Left colon (tissue), 2 donors: ENCODE measurements around the gene FAM120AOS. TPM values are rescaled to one million over a fixed set of nuclear protein-coding genes. Genes with fewer than 3 reads are reported as not detected.

ENCODE experiments used
- ATAC-seq: fragments of 200-7000 bp; cut with Tn5 transposase; one replicate; pipeline ENCODE4 v1.9.1; 2020; ENCODE audit warnings: mild to moderate bottlenecking, moderate library complexity
- DNase-seq, 2 donors: peaks; one replicate each; pipeline ENCODE4 v3.0.0-alpha.2; 2020
- intact Hi-C, 2 donors: fragments of 100-400 bp; cut with DNase I in 1 of 2; cut with micrococcal nuclease in 1 of 2; formaldehyde crosslinking; loops; one replicate each; pipeline versions ENCODE4 v1.11.2 to v1.14.0; 2022; cut with DNase I, micrococcal nuclease
- long read RNA-seq: library from polyadenylated mRNA; unstranded; transcript quantifications from one replicate; pipeline ENCODE4 v2.0.0, GENCODE V29; 2021
- total RNA-seq, 2 donors: library from RNA; stranded (reverse); fragmentation: NEBNext Ultra II Directional; extraction: Animal tissue kit (Norgen Biotek cat#: 25700); gene quantifications; one replicate each; pipeline ENCODE4 v1.2.1, GENCODE V29; 2021
- donor health status: DM: no; HTN: no; CAD: no.
- donor health status: DM: yes; HTN: yes; CAD: no.

Gene FAM120AOS
- total RNA-seq = 10 to 100 TPM; 65.8 to 93.3 TPM
- long read RNA-seq, full-length matches to known transcripts = 157 of 185 reads
- long read RNA-seq, partial matches to known transcripts = 1 of 185 reads
- long read RNA-seq, other reads (novel, unspliced or antisense) = 27 of 185 reads

DNA sequence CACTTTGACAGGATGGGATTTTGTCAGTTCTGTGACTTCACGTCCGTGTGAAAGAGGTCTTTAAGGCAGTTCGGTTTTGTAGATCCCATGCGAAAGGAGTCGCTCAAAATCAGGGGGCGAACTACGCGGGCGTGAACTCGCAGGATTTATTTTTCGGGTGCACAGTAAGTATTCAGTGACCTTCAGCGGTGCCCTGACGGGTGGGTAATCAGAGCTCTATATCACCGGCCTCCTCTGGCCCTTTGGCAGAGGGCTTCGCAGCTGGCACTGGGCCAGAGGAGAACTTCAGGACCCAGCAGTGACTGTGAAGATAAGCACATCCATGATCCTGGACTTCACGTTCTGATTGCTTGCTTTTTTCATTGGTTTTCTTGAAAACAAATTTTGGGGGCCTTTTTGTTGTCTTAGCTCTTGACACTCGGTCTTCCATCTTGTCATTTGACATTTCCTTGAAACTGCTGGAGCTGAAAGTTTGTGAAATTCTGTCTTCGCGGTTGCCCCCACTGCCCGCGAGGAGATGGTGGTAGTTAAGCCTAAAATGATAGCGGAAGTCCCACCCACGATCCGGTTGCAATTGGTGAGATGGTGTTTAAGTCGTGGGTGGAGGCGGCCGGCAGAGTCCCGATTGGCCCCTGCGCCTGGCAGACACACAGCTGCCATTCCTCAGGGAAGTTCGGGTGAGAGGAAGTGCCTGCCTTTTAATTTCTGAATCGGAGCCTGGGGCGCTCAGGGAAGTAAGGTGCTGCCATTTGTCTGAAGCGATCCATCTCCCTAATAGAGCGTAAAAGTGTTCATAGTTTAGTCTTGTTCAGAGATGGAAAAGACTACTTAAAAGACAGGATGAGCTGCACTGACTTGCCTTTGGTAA lies at the start of gene FAM120AOS:
TSS of gene FAM120AOS (minus strand) at position 535 of the 868 bp plus-strand sequence. CDS start 872 bp downstream, outside the sequence.
- intact Hi-C loops = loop anchor here in 1 of 2 donors (5.0 to 10.0 kb wide), 2 partner anchors 52 to 114 kb away; no protein-coding TSS in a partner anchor
- ATAC-seq (peak; percentile 70), DNase-seq (peak; percentile 92 to 95)

DNA sequence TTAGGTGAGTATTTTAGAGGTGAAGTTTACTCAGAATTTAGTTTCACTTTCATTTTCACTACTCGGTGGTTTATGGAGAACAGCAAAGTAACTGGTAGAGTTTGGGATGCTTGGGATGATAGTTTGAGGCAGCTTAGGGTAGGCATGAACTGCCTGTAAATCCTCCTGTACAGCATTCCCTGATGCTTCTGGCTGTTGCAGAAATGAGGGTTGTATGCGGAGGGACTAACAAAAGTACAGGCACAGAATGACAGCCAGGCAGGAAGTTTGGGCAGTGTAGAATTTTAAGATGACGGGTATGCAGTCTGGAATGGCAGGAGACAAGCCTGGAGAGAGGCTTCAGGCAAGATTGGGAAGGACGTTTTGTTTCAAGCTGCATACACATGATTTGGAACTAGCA lies 48.0 kb upstream of the FAM120AOS start:
- DNase-seq = no peak
- intact Hi-C loops = loop anchor here in 1 of 2 donors (10.0 kb wide), 1 partner anchor 47 kb away; the partner anchor contains the start of genes FAM120A and FAM120AOS
- ATAC-seq = peak; percentile 30

DNA sequence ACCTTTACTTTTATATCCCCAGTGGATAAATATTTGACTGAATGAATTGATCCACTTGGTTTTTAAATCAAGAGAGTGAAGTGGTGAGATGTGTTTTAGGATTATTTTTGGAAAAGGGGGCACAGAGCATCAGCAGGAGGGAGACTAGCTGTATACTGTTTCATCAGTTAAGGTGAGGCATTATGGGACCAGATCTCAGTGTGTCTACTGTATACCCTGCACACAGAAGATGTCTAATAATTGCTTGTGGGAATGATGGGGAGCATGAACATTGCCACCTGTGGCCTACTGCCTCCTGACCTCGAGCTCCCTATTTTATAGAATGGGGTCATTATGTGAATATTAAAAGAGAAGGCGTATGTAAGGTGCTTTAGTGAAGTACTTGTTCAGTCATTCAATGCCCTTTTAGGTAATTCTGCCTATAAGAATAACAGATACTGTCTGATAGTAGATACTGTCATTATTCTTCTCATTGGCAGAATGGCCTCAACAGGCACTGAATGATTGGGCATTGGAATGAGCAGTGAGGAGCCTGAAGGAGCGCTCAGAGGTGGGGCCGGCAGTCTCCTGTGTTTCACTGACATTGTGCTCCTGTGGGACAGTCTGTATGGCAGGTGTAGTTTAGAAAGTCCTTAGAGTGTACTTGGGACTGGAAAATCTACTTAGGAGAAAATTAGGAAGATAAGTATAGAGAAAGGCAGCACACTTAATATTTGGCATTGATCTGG lies 47.4 kb upstream of the FAM120AOS start:
- intact Hi-C loops = loop anchor here in 1 of 2 donors (10.0 kb wide), 1 partner anchor 46 kb away; the partner anchor contains the start of genes FAM120A and FAM120AOS
- DNase-seq (no peak), ATAC-seq (no peak)

DNA sequence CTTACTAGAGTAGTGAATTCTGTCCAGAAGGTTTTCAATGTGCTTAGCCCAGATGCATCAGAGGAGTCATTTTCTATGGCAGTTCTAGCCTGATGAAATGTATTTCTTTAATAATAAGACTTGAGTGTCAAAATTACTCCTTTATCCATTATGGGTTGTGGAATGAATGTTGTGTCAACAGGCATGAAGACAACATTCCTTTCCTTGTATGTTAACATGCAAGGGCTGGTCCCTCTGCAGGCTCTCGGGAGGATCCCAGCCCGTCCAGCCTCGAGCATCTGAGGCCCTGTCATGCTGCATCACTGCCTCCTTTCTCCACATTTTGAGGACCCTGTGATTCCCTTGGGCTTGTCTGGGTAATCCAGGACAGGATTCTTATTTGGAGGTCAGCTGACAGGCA lies 42.9 kb upstream of the FAM120AOS start:
- no peak for ATAC-seq

DNA sequence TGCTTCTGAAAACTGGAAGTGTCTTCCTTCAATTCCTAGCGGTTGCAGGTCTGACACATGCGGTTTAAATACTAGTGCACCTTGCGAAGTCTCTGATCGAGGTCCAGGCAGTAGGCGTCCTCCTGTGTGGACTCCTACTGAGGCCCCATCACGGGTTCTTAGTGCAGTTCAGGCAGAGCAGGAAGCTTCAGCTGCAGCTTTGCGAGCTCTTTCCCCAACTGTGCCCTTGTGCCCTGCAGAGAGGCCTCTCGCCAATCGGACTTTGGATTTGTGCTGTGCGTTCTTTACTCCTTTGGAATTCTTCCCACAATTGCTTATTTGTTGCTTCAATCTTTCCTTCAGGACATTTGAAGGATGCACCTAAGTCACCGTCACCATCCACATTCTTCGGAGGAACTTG lies 40.6 kb upstream of the FAM120AOS start:
- ATAC-seq = peak; percentile 44
- no peak for DNase-seq
- intact Hi-C loops = no loop called here

More for the DNA sequence above, 42.9 kb upstream of the FAM120AOS start:
- intact Hi-C loops = no loop called here
- no peak for DNase-seq

DNA sequence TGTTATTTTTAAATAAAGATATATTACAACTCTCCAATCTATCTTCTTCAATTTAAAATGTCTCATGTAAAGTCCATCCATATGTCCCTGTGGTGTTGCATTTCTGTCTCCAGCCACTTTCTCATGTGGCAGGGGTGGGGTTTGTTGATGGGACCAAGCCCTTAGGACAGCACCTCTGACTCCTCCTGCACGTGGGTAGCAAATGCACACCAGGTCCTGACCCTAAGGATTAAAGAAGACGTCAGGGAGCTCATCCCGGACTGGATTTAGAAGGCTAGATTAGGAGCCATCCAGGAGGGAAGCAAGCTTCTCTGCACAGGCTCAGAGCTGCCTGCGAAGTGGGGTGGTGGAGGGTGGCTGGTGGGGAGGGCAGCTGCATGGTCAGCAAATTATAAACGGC lies 38.9 kb upstream of the FAM120AOS start:
- no peak for DNase-seq
- intact Hi-C loops = no loop called here
- ATAC-seq = no peak

DNA sequence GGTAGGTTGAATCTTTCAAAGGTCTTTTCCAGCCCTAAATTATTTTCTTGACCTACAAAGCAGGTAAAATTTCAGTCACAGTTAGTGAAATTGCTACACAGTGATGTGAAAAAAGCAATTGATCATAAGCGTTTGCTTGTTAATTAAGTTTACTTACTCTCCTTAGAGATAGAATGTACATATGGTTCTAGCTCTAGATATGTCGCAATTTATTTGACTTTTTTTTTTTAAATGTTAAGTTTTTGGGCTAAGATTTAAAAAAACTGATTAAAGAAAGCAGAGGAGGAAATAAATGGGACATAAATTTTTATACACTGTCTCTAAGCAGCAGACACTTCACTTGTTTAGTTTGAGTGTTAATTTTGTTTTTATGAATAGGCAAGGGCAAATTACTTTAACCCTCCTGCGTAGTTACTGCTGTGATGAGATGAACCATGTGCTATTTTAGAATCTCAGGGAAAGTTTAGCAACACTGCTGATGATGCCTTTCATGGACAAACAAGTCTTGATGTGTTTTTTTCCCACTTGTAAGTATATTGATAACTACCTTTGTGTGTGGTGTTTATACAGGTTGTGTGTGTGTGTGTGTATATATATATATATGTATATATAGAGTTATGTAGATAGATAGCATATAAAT lies 38.3 kb upstream of the FAM120AOS start:
- intact Hi-C loops = no loop called here
- no peak for ATAC-seq
- DNase-seq = no peak

DNA sequence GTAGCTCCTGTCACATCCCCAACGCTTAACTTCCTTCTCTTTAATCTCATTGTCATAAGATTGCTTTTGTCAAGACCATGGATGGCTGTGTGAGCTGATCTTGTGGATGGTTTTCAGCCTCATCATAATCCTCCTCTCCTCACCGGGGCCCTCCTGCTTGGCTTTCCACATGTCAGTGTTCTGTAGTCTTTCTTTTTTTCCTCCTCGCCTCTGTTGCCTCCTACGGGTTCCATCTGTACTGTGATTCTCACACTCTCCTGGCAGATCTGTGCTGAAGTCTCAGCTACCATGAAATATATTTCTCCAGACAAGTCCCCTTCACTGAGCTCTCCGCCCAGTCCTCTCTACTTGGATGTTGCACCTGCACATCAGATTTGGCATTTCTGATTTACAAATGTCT lies 34.9 kb upstream of the FAM120AOS start:
- intact Hi-C loops = no loop called here
- DNase-seq (no peak), ATAC-seq (no peak)

DNA sequence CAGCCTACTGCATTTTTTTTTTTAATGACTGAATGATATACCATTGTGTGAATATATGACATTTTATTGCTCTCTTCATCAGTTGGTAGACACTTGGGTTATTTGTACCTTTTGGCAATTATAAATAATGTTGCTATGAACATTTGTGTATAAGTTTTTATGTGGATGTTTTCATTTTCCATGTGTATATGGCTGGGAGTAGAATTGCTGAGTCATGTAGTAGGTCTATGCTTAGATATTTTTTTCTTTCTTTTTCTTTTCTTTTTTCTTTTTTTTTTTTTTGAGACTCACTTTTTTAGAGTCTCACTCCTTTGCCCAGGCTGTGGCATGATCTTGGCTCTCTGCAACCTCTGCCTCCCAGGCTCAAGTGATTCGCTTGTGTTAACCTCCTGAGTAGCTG lies 32.9 kb upstream of the FAM120AOS start:
- intact Hi-C loops = no loop called here
- no peak for DNase-seq
- peak; percentile 10 for ATAC-seq

DNA sequence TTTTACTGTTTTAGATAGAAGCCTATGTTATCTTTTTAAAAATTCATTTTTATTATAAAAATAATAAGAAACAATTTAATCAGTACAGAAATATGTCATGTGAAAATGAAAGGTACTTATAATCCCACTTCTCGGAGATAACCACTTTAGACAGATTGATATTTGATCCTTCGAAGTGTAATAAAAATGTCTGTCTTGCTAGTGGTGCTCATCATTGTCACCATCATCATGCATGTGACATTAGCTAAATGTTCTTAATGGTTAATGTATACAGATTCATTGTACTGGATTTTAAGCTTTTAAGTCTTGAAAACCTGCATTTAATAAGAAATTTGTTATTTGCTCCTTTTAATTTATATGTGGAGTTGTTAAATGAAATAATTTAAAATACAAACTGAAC lies 30.1 kb upstream of the FAM120AOS start:
- DNase-seq (no peak), ATAC-seq (no peak)
- intact Hi-C loops = no loop called here

DNA sequence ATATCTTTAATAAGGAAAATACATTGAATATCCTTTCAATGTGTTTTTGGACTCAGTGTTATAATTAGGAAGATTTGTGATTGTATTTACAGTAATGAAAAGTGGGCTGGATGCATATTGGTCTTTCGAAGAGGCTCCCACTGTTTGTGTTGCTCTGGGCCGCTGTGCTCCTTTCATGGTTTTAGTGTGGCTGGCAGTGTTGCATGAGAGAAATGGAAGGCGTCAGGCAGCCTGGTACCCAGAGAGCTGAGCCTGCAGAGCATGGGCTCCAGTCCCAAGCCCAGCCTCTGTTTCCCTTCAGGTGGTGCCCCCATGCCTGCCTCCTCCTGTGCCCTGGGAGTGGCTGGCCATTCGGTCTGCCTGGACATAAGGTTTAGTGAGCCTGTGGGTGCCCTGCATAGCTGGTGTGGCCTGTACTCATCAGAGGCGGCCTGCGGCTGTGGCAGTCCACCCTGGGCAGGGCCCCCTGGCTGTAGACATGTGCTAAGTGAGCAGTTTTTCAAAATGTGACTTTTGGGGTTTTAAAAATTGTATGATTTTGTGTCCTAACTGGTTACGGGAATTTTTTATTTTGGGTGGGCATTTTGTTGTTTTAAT lies 27.4 kb upstream of the FAM120AOS start:
- ATAC-seq (no peak), DNase-seq (no peak)
- intact Hi-C loops = no loop called here

DNA sequence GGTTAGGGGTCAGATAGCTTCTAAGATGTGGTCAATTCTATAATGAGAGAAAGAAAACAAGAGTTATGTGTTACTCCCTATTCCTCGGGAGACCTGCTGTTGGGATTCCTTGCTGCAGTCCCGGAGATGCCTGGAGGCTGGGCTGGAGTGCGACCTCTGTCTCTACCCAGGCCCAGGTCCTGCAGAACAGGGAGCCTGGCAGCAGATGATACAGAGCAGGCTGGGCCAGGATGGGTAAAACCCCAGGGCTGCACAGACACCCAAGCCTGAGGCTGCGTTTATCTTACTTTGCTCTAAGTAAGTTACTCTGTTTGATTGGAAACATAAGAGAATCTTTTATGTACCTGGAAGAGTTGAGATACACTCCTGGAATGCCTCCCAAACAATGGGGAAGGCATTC lies 26.9 kb upstream of the FAM120AOS start:
- intact Hi-C loops = no loop called here
- ATAC-seq (no peak), DNase-seq (no peak)

DNA sequence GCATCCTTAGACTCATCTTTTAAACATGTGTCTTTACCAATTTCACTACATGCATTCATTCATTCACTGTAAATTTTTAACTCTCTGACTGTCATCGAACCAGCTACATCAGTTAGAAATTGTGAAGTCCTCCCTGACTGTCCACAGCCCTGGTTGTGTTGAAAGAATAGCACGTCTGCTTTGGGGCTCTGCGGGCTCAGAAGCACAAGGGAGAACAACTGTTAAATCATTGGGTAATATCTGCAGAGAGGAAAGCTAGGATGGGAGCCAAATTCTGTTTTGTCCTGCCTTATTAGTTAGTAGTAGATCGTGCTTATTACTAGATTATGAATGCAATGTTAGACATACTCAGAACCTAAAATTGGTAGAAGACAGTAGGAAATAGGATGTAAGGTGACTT lies 26.3 kb upstream of the FAM120AOS start:
- ATAC-seq = no peak
- DNase-seq = no peak
- intact Hi-C loops = no loop called here

DNA sequence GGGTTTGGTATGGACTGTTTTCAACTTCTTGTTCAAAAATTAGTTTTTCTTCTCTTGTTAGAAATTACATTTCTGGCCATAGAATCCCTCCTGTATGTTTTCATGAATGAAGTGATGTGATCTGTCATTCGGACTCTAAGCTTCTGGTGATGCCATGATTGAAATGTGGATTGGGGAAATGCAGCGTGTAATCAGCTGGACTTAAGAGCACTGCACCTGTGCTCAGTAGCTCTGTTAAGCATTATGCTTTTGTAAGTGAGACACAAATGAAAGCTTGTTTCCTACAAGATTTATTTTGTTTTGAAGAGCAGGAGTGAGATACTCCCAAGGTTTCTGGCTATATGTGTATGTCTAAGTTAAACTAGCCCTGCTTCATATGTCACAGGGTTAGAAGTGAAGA lies 24.0 kb upstream of the FAM120AOS start:
- peak; percentile 56 for ATAC-seq
- DNase-seq = no peak
- intact Hi-C loops = no loop called here

DNA sequence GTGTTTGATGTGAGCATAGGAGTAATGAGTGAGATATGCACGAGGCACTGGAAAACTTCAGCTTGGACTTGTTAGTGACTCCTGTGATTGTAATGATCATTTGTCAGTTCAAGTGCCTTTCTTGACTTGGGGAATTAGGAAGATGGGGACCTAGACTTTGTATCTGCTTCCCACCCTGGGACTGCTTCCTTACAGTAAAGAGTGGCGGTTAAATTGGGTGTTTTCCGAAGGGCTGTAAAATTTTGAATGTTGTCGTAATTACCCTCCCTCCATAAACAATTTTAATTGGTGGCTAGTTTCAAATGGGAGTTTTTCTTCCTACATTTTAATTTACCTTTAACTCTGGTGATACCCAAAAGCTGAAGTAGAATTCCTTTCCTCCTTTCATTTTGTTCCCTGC lies 23.5 kb upstream of the FAM120AOS start:
- DNase-seq (no peak), ATAC-seq (peak; percentile 77)
- intact Hi-C loops = no loop called here

DNA sequence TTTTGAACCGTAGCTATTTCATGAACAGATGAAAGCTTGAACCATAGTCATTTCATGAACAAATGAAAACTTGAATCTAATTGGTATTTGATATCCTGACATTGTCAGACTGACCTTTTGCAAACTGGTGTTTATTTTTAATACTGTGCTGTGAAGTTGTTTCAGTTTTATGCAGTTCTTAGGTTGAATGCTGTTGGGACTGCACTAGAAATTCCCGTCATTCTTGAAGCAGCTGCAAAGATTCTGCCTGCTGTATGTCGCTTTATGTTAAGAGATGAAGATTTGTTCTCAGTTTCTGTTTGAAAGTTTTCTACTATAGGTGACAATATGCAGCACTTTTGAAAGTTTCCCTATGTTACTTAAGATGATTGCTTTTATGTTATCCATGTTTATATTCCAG lies 22.5 kb upstream of the FAM120AOS start:
- intact Hi-C loops = no loop called here
- no peak for DNase-seq
- no peak for ATAC-seq

DNA sequence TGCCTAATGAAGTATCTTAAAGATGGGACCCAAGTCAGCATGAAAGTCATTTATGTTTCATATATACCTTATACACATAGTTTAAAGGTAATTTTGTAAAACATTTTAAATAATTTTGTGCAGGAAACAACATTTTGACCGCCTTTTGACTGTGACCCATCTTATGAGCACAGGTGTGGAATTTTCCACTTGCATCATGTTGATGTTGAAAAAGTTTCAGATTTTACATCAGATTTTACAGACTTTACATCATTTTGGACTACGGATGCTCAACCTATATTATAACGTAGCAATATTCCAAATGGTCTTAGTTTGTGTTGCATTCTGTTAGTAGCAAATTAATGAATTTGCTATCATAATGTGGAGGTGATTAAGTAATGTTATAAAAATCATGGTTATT lies 21.7 kb upstream of the FAM120AOS start:
- no peak for ATAC-seq
- intact Hi-C loops = no loop called here

DNA sequence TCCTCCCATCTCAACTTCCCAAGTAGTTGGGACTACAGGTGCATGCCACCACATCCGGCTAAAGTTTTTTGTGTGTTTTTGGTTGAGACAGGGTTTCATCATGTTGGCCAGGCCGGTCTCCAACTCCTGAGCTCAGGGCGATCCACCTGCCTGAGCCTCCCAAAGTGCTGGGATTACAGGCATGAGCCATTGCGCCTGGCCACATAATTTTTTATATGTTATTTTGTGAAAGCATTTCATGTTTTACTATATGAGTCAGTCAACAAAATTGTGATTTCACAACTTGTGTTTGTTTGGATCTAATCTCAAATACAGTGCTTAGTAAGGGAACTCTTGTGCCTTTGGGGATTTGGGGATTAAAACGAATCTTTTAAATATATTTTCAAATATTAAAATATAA lies 20.0 kb upstream of the FAM120AOS start:
- DNase-seq (no peak), ATAC-seq (no peak)
- intact Hi-C loops = no loop called here

More for the DNA sequence above, 21.7 kb upstream of the FAM120AOS start:
- DNase-seq = no peak

DNA sequence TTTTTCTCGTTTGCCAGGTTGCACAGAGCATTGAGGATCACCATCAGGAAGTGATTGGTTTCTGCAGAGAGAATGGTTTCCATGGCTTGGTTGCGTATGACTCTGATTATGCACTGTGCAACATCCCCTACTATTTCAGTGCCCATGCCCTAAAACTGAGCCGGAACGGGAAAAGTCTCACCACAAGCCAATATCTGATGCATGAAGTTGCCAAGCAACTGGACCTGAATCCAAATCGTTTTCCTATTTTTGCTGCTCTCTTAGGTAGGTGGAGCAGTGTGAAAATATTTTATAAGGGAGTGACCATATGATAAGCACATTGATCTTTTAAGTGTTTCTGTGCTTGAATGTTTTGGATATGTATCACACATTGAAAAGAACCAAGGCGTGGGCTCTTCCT lies 17.7 kb upstream of the FAM120AOS start:
- intact Hi-C loops = no loop called here
- ATAC-seq = no peak
- no peak for DNase-seq
